HFF-Myc (cell line): ENCODE measurements around the gene TMEM174.
"Not testable (repeated sequence)": the region's sequence is repeated elsewhere in the genome, so short reads cannot be mapped to it uniquely, and the experiment has no call there.

Experiments
- DNase-seq: peaks from one replicate; pipeline ENCODE4 v3.0.0-alpha.2; 2011; ENCODE audit warnings: low read depth; ENCODE audit errors: extremely low read depth
- H3K4me3 ChIP-seq: replicated peaks from 2 replicates; pipeline ENCODE4 v1.5.1; 2011; ENCODE audit warnings: low read depth, mild to moderate bottlenecking, control low read depth, low read length
- TF ChIP-seq, protein P1 (sequence below): IDR thresholded peaks from 2 replicates; pipeline ENCODE4 v1.5.1; 2012; ENCODE audit warnings: mild to moderate bottlenecking, low read depth, low read length, control low read depth; ENCODE audit errors: missing control alignments

TMEM174 gene

DNA sequence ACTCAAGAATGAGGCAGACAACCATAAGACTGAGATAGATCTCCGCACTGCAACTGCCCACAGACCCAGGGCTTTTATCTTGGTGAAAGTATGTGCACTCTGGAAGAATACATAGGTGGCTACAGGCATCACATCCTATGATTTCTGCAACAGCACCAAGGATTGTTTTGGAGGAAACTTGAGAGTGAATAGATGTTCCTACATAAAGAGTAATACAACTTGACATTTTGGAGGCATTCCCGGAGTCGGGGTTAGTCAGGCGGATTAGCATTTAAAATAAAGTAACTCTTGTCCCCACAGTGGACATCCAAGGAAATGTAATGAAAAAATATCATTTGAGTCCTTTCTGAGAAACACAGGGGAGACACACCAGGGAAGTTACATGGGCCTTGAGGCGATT is 26.7 kb downstream of the TMEM174 start:
- H3K4me3 ChIP-seq, result no peak overlapping the region
- TF ChIP-seq, protein P1, sequence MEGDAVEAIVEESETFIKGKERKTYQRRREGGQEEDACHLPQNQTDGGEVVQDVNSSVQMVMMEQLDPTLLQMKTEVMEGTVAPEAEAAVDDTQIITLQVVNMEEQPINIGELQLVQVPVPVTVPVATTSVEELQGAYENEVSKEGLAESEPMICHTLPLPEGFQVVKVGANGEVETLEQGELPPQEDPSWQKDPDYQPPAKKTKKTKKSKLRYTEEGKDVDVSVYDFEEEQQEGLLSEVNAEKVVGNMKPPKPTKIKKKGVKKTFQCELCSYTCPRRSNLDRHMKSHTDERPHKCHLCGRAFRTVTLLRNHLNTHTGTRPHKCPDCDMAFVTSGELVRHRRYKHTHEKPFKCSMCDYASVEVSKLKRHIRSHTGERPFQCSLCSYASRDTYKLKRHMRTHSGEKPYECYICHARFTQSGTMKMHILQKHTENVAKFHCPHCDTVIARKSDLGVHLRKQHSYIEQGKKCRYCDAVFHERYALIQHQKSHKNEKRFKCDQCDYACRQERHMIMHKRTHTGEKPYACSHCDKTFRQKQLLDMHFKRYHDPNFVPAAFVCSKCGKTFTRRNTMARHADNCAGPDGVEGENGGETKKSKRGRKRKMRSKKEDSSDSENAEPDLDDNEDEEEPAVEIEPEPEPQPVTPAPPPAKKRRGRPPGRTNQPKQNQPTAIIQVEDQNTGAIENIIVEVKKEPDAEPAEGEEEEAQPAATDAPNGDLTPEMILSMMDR, result no peak
- no peak for DNase-seq

DNA sequence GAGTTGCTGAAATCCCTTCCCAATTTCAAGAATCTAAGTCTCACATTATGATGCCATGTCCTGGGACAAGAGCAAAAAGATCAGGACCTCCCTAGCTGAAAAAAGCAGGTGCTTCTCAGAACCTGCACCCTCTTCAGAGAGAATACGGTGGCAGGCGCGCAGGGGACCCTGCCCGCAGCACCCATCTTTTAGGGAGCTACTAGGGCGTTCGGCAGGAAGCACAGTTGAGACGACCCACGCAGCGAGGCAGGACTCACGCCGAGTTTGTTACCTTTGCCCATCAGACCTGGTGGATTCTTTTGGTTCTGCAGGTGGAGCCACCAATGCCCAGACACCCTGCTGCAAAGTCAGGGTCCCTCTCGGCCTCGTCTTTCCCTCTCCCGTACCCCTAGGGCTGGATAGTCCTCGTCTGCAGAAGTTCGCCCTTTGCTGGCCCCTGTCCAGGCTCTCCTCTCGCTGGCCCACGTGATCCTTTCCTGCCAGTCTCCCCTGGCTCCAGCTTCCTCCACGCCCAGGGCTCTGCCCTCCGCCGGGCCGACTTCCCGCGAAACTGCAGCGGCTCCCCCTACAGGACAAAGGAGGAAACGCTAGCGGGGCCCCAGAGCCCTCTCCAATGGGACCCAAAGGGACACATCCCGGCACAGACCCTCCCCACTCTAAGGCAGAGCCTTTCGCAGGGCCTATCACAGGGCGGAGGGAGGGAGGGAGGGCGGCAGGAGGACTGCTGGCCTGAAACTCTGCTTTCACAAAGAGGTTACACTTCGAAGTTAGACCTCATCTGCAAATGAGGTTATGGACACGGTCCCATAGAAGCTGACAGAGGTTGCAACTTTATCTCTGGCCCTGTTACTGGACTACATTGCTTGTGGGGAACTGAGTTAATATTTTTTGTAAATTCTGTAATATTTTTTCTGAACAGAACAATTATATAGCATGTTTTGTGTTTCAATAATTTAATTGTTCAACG is 28.8 kb downstream of the TMEM174 start:
- TF ChIP-seq, protein P1, result peak; percentile 84
- H3K4me3 ChIP-seq, result no peak overlapping the region
- no peak for DNase-seq

DNA sequence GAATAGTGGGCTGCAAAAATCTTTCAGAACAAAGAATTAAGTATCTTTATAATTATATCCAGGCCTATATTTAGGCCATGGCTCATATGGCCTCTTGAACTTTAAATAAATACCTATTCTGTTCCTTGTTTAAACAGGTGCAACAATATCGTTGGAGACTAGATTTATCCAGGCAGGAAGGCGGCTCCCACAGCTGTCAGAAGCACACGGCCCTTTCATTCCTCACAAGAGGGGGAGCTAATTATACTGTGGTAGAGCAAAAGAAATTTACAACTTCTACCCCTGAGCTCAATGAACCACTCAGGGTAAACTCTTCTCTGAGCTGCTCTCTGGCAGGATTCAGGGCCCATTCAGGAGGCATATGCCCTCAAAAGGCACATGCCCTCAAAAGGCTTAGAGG is 31.3 kb downstream of the TMEM174 start:
- no peak for DNase-seq
- TF ChIP-seq, protein P1, result no peak
- no peak overlapping the region for H3K4me3 ChIP-seq

DNA sequence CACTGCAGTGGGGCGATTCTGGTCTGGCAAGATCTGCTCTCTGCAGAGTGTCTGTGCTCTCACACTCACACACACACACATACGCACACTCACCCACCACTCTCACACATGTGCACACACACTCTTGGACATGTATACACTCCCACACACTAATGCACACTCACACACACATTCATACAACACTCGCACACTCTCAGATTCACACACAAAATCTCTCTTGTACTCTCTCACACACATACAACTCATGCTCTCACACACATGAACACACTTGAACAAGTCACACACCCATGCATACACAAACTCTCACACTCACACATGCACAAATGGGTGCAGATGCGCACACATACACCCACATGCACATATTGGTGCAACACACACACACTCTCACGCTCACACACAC is 31.7 kb downstream of the TMEM174 start:
- TF ChIP-seq, protein P1, result no peak
- H3K4me3 ChIP-seq, result no peak overlapping the region
- DNase-seq, result no peak

DNA sequence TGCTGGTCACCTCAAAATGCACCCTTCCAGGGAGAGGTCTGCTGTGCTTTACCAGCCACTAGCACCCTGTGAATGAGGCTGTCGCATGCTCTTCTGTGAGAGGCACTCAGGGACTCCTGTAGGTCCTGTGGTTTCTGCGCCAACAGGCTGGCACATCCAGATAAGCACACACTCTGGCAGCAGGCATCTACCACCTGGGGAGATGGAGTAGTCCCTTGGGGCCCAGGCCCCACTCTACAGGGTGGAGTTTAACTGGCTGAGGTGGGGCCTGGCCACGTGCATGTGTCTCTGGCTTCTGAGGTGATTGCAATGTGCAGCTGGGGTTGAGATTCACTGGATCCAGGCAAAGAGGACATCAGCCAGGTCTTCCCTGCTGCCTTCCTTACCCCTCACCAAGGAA is 32.3 kb downstream of the TMEM174 start:
- DNase-seq, result no peak
- no peak overlapping the region for H3K4me3 ChIP-seq
- TF ChIP-seq, protein P1, result no peak

DNA sequence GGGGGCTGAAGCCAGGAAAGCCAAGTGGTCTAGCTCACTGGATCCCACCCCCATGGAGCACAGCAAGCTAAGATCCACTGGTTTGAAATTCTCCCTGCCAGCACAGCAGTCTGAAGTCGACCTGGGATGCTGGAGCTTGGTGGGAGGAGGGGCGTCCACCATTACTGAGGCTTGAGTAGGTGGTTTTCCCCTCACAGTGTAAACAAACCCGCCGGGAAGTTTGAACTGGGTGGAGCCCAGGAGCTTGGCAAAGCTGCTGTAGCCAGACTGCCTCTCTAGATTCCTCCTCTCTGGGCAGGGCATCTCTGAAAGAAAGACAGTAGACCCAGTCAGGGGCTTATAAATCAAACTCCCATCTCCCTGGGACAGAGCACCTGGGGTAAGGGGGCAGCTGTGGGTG is 34.2 kb downstream of the TMEM174 start:
- not testable (repeated sequence) for H3K4me3 ChIP-seq, DNase-seq

DNA sequence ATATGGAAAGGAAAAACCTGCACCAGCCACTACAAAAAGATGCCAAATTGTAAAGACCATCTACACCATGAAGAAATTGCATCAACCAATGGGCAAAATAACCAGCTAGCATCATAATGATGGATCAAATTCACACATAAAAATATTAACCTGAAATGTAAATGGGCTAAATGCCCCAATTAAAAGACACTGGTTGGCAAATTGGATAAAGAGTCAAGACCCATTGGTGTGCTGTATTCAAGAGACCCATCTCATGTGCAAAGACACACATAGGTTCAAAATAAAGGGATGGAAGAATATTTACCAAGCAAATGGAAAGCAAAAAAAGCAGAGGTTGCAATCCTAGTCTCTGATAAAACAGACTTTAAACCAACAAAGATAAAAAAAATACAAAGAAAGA is 36.1 kb downstream of the TMEM174 start:
- H3K4me3 ChIP-seq, DNase-seq: not testable (repeated sequence)

DNA sequence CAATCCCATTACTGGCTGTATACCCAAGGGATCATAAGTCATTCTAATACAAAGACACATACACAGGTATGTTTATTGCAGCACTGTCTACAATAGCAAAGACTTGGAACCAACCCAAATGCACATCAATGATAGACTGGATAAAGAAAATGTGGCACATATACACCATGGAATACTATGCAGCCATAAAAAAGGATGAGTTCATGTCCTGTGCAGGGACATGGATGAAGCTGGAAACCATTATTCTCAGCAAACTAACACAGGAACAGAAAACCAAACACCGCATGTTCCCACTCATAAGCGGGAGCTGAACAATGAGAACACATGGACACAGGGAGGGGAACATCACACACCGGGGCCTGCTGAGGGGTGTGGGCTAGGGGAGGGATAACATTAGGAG is 39.7 kb downstream of the TMEM174 start:
- H3K4me3 ChIP-seq, DNase-seq: not testable (repeated sequence)
